Measurements from ENCODE around the gene KIAA0513. TPM values are rescaled to one million over a fixed set of nuclear protein-coding genes. Genes with fewer than 3 reads are reported as not detected.

KIAA0513 gene
- total RNA-seq, 1 donor from 2014 or later = 10.3 TPM

- Mint-ChIP-seq H3K4me3 (no peak overlapping the region), H3K9me3 (no peaks in the 10 kb centered on the region), H3K27me3 (ENCODE audit: low read depth) (no peaks in the 10 kb centered on the region), H3K4me1 (peaks cover 37% of the 10 kb centered on the region), H3K36me3 (ENCODE audit: low read depth) (no peaks in the 10 kb centered on the region), H3K27ac (ENCODE audit: unreplicated experiment) (no peak overlapping the region)
- TF ChIP-seq, protein P1, sequence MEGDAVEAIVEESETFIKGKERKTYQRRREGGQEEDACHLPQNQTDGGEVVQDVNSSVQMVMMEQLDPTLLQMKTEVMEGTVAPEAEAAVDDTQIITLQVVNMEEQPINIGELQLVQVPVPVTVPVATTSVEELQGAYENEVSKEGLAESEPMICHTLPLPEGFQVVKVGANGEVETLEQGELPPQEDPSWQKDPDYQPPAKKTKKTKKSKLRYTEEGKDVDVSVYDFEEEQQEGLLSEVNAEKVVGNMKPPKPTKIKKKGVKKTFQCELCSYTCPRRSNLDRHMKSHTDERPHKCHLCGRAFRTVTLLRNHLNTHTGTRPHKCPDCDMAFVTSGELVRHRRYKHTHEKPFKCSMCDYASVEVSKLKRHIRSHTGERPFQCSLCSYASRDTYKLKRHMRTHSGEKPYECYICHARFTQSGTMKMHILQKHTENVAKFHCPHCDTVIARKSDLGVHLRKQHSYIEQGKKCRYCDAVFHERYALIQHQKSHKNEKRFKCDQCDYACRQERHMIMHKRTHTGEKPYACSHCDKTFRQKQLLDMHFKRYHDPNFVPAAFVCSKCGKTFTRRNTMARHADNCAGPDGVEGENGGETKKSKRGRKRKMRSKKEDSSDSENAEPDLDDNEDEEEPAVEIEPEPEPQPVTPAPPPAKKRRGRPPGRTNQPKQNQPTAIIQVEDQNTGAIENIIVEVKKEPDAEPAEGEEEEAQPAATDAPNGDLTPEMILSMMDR (conservative IDR thresholded peaks at IDR 0.05) = no peak
- DNase-seq (ENCODE audit: low read depth, low spot score) = no peak
Observed at GRCh38 chr16:85002099-85002541, 25.5 kb upstream of the KIAA0513 start.

DNA sequence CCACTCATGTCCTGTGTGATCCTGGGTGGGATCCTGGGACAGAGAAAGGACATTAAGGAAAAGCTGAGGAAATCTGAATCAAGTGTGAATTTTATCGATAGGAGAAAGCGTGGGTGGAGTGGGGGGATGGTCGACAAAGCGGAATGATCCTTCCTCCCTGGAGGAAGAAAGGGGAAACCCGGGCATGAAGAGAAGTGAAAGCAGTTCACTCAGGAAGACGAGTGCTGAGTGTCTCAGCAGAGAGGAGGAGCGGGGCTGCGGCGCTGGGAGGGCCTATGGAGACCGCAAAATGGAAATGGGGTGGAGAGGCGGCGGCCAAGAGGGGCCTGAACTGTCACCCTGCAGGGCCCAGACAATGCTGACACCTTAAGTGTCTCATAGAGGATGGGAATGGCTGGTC lies 25.0 kb upstream of the KIAA0513 start:
- Mint-ChIP-seq H3K27me3 (ENCODE audit: low read depth) (no peaks in the 10 kb centered on the region), H3K4me3 (no peak overlapping the region), H3K36me3 (ENCODE audit: low read depth) (no peaks in the 10 kb centered on the region), H3K9me3 (no peaks in the 10 kb centered on the region), H3K27ac (ENCODE audit: unreplicated experiment) (no peak overlapping the region), H3K4me1 (peaks cover 37% of the 10 kb centered on the region)
- DNase-seq (ENCODE audit: low read depth, low spot score) = no peak
- TF ChIP-seq, protein P1 (conservative IDR thresholded peaks at IDR 0.05) = no peak

- no peak for DNase-seq (ENCODE audit: low read depth, low spot score)
- Mint-ChIP-seq H3K4me3 (no peak overlapping the region), H3K36me3 (ENCODE audit: low read depth) (no peaks in the 10 kb centered on the region), H3K9me3 (no peaks in the 10 kb centered on the region), H3K4me1 (peaks cover 37% of the 10 kb centered on the region), H3K27me3 (ENCODE audit: low read depth) (no peaks in the 10 kb centered on the region), H3K27ac (ENCODE audit: unreplicated experiment) (no peak overlapping the region)
- TF ChIP-seq, protein P1 (conservative IDR thresholded peaks at IDR 0.05) = no peak
Observed at GRCh38 chr16:85003076-85003475, 24.5 kb upstream of the KIAA0513 start.

DNA sequence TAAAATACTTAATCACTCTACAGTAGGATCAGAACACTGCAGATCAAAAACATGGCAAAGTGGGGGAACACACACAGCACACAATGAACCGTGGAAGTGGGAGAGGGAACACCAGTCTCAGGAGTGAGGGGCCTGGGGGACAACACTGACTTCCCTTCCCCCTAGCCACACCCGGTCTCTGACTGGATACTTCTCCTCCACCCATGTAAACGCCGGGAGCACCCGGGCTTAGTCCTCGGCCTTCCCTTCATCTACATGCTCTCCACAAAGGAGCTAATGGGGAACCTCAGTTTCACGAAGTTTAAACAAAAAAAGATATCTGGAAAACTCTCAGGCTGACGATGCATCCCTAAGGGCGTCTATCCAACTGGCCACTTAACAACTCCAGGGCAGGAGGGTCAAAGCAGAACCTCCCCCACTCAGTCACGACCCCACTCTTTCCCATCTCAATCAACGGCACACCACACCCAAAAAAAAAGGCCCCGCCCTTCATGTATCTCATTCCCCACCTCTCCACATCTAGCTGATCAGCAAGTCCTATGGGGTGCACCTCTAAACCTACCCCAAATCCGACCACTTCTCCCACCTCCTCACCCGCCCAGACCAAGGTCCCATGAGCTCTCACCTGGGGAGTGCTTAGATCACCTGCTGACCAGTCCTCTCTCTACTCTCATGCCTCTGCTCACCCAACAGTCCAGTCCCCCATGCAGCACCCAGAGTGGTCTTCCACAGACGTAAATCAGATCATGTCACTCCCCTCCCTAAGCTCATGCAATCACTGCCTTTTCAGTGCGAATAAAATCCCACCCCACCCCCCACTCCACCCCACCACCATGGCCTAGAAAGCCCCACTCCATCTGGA lies 23.6 kb upstream of the KIAA0513 start:
- Mint-ChIP-seq H3K4me1 (peaks cover 37% of the 10 kb centered on the region), H3K9me3 (no peaks in the 10 kb centered on the region), H3K27ac (ENCODE audit: unreplicated experiment) (peak overlapping the region; percentile 86), H3K4me3 (no peak overlapping the region), H3K36me3 (ENCODE audit: low read depth) (no peaks in the 10 kb centered on the region), H3K27me3 (ENCODE audit: low read depth) (no peaks in the 10 kb centered on the region)
- DNase-seq (ENCODE audit: low read depth, low spot score) = no peak
- TF ChIP-seq, protein P1 (conservative IDR thresholded peaks at IDR 0.05) = no peak

DNA sequence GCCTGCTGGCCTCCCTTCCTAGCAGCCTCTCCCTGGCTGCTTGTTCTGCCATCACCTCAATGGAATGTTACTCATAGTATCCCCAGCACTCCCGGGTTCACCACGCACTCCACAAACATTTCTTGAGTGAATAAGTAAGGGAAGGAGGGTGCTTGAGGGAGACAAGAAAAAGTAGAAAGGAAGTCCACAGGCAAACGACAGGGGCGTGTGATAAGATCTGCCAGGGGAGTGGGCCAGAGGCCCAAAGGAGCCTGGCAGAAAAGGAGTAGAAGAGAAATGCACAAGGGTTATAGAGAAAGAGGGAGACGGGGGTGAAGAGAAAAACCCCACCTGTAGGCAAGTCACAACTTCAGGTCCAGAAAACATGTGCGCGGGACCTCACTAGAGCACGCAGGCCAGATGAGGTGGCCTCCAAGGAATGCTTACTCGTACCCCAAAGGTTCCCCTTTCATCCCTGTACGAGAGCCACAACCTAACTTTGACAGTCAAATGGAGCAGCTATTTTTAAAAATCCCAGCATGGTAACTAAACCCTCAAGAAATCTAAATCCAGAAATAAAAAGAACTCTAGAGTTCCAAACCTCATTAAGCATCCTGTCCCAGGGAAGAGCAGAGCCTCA lies 22.9 kb upstream of the KIAA0513 start:
- no peak for DNase-seq (ENCODE audit: low read depth, low spot score)
- H3K9me3 Mint-ChIP-seq = no peaks in the 10 kb centered on the region

More for the DNA sequence above, 22.9 kb upstream of the KIAA0513 start:
- Mint-ChIP-seq H3K4me1 (peaks cover 37% of the 10 kb centered on the region), H3K4me3 (no peak overlapping the region), H3K36me3 (ENCODE audit: low read depth) (no peaks in the 10 kb centered on the region), H3K27me3 (ENCODE audit: low read depth) (no peaks in the 10 kb centered on the region), H3K27ac (ENCODE audit: unreplicated experiment) (peak overlapping the region; percentile 77)
- TF ChIP-seq, protein P1 (conservative IDR thresholded peaks at IDR 0.05) = no peak

Measured in neural crest cell (in vitro differentiated cells).